GM12873 (cell line): Measurements from ENCODE around the gene FLT4.

ENCODE experiments used
- TF ChIP-seq, protein P1 (sequence below): IDR thresholded peaks from 2 replicates; pipeline ENCODE4 v1.5.1; 2012; ENCODE audit warnings: low read depth, mild to moderate bottlenecking, moderate library complexity, low read length, control low read depth; ENCODE audit not compliant: insufficient read depth; ENCODE audit errors: missing control alignments

FLT4 gene

DNA sequence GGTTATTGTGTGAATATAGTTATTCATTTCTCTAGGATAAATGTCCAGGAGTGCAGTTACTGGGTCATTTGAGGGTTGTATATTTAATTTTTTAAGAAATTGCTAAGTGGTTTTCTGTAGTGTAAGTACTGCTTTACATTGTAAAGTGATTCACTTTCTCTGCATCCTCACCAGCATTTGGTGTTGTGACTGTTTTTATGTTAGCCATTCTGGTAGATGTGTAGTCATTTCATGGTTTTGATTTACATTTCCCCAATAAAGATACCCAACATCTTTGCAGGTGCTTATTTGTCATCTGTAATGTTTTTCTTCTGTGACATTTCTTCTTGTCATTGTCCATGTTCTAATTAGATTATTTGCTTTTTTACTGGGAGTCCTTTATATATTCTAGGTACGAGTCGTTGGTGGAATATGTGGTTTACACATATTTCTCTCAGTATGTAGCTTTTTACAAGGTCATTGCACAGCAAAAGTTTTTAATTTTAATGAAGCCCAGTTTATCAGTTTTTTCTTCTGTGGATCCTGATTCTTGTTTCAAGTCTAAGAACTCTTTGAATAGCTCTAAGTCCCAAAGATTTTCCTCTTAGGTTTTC is 92.1 kb downstream of the FLT4 start:
- TF ChIP-seq, protein P1, sequence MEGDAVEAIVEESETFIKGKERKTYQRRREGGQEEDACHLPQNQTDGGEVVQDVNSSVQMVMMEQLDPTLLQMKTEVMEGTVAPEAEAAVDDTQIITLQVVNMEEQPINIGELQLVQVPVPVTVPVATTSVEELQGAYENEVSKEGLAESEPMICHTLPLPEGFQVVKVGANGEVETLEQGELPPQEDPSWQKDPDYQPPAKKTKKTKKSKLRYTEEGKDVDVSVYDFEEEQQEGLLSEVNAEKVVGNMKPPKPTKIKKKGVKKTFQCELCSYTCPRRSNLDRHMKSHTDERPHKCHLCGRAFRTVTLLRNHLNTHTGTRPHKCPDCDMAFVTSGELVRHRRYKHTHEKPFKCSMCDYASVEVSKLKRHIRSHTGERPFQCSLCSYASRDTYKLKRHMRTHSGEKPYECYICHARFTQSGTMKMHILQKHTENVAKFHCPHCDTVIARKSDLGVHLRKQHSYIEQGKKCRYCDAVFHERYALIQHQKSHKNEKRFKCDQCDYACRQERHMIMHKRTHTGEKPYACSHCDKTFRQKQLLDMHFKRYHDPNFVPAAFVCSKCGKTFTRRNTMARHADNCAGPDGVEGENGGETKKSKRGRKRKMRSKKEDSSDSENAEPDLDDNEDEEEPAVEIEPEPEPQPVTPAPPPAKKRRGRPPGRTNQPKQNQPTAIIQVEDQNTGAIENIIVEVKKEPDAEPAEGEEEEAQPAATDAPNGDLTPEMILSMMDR: no peak

DNA sequence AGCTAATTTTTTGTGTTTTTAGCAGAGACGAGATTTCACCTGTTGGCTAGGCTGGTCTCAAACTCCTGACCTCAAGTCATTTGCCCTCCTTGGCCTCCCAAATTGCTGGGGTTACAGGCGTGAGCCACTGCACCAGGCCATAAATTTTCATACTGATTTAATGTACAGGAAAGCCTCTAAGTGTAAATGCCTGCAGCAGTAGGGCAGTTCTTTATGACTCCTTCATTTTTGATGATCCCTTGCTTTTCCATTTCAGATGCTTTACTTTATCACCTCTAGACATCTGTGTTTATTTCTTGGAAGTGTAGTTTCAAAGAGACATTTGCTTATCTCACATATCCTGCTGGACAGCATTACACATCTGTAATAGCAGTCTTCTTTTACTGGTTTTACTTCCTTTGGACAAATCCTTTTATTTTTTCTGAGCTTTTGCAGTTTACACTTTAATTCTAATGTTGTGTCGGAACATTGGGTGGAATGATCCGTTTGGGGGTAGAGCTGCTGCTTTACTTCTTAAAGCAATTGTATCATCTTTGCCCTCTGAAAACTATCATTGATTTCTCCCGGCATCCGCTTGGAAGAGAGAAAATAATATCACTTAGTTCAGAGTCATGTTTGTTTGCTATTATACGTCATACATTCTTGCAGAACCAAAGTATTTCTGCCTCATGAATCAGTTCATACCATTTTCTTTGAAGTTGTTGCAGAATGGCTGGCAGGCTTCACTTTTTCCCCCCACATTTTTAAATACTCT is 94.1 kb downstream of the FLT4 start:
- TF ChIP-seq, protein P1: no peak

DNA sequence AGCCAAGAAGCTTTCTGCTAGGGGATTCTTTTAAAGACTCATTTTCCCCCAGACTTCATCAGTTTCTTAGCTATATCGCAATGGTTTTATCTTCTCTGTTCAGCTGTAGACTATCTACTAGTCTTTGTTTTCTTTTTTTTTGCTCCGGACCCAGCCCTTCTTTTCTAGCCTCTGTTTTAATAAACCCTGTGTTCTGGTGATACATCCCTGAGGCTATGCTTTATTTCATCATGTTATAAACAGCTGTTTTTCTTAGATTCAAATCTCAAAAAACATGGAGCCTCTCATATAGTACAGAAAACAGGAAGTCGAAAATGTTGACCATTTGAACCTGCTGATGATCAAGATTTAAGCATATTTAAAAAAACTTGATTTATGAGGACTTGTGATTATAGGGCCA is 95.9 kb downstream of the FLT4 start:
- TF ChIP-seq, protein P1: no peak
